Neuronal stem cell (in vitro differentiated cells): ENCODE measurements around the gene ZIC2.

Source experiments
- DNase-seq: peaks from one replicate; pipeline ENCODE4 v3.0.0-alpha.2; 2013; ENCODE audit warnings: low spot score
- H2AFZ ChIP-seq: one replicate; pipeline ENCODE4 v1.6.1; 2013; ENCODE audit warnings: mild to moderate bottlenecking, low read length, inconsistent platforms
- H2AK5ac ChIP-seq: 2 replicates; pipeline ENCODE4 v1.6.1; 2013; ENCODE audit warnings: low read depth, mild to moderate bottlenecking, inconsistent platforms, low read length, moderate library complexity, mixed read lengths
- H2BK120ac ChIP-seq: 2 replicates; pipeline ENCODE4 v1.6.1; 2013; ENCODE audit warnings: low read depth, mild to moderate bottlenecking, inconsistent platforms, low read length, moderate library complexity, mixed read lengths
- H2BK12ac ChIP-seq: one replicate; pipeline ENCODE4 v1.6.1; 2013; ENCODE audit warnings: low read length, inconsistent platforms
- H2BK15ac ChIP-seq: 2 replicates; pipeline ENCODE4 v1.6.1; 2013; ENCODE audit warnings: mild to moderate bottlenecking, low read length, inconsistent platforms, mixed read lengths
- H2BK5ac ChIP-seq: one replicate; pipeline ENCODE4 v1.6.1; 2013; ENCODE audit warnings: inconsistent platforms, mild to moderate bottlenecking, low read length, moderate library complexity
- H3K14ac ChIP-seq: one replicate; pipeline ENCODE4 v1.6.1; 2013; ENCODE audit warnings: low read length, inconsistent platforms
- H3K18ac ChIP-seq: 2 replicates; pipeline ENCODE4 v1.6.1; 2013; ENCODE audit warnings: low read length, inconsistent platforms
- H3K23ac ChIP-seq: 2 replicates; pipeline ENCODE4 v1.6.1; 2013; ENCODE audit warnings: low read depth, mild to moderate bottlenecking, mixed read lengths, low read length, inconsistent platforms; ENCODE audit not compliant: poor library complexity
- H3K27ac ChIP-seq: replicated peaks from 3 replicates; pipeline ENCODE4 v1.5.1; 2013; ENCODE audit warnings: low read length, inconsistent platforms
- H3K27me3 ChIP-seq, 3 experiments: 2 replicates each; pipeline ENCODE4 v1.6.1; 2013; ENCODE audit warnings: low read length in 3 of 3, mild to moderate bottlenecking in 2 of 3, inconsistent platforms in 1 of 3, low read depth in 1 of 3, mixed read lengths in 1 of 3, moderate library complexity in 1 of 3; ENCODE audit not compliant: control insufficient read depth in 3 of 3, insufficient read depth in 3 of 3
- H3K36me3 ChIP-seq, 2 donors: replicated peaks in 1 of 2; 2 replicates each; pipeline ENCODE4 v1.6.1; 2013; ENCODE audit warnings: low read length in 2 of 2; ENCODE audit not compliant: control insufficient read depth in 2 of 2, insufficient read depth in 2 of 2
- H3K4ac ChIP-seq: 2 replicates; pipeline ENCODE4 v1.6.1; 2013; ENCODE audit warnings: inconsistent platforms, mild to moderate bottlenecking, low read length, moderate library complexity
- H3K4me1 ChIP-seq, 2 donors: 1 replicate in 1 of 2; 2 replicates in 1 of 2; pipeline ENCODE4 v1.6.1; 2013; ENCODE audit warnings: low read length in 2 of 2, low read depth in 1 of 2; ENCODE audit not compliant: control insufficient read depth in 2 of 2, insufficient read depth in 1 of 2
- H3K4me2 ChIP-seq: one replicate; pipeline ENCODE4 v1.6.1; 2013; ENCODE audit warnings: mild to moderate bottlenecking, low read length, inconsistent platforms; ENCODE audit not compliant: insufficient read depth, poor library complexity, severe bottlenecking
- H3K4me3 ChIP-seq, 2 donors: 2 replicates each; pipeline ENCODE4 v1.5.1; 2013; ENCODE audit warnings: low read length in 2 of 2, mild to moderate bottlenecking in 2 of 2, inconsistent platforms in 1 of 2, moderate library complexity in 1 of 2
- H3K79me1 ChIP-seq: one replicate; pipeline ENCODE4 v1.6.1; 2013; ENCODE audit warnings: low read depth, mild to moderate bottlenecking, inconsistent platforms, low read length, moderate library complexity
- H3K9ac ChIP-seq: one replicate; pipeline ENCODE4 v1.6.1; 2013; ENCODE audit warnings: mild to moderate bottlenecking, low read depth, low read length, inconsistent platforms; ENCODE audit not compliant: poor library complexity
- H3K9me3 ChIP-seq, 2 donors: replicated peaks in 1 of 2; 2 replicates each; pipeline versions ENCODE3 to v1.6.1; 2013; ENCODE audit warnings: low read length in 2 of 2, mild to moderate bottlenecking in 2 of 2, inconsistent platforms in 1 of 2, low read depth in 1 of 2, mixed read lengths in 1 of 2, moderate library complexity in 1 of 2; ENCODE audit not compliant: control insufficient read depth in 2 of 2, insufficient read depth in 1 of 2
- H4K8ac ChIP-seq: one replicate; pipeline ENCODE4 v1.6.1; 2013; ENCODE audit warnings: low read depth, mild to moderate bottlenecking, inconsistent platforms, low read length, moderate library complexity
- H4K91ac ChIP-seq: one replicate; pipeline ENCODE4 v1.6.1; 2013; ENCODE audit warnings: low read length, low read depth, mild to moderate bottlenecking, inconsistent platforms; ENCODE audit not compliant: poor library complexity
- WGBS, 2 donors: extraction: QIAGEN DNeasy Blood & Tissue Kit; methylation state at CpG; one replicate each; pipeline ENCODE4 v1.1.7; 2013; ENCODE audit warnings: missing lambda C conversion rate in 2 of 2, mixed read lengths in 1 of 2; ENCODE audit not compliant: insufficient read length in 2 of 2, insufficient replicate concordance in 1 of 2; ENCODE audit errors: extremely low coverage in 2 of 2; 5-methylcytosine and 5-hydroxymethylcytosine counted together

Gene ZIC2

DNA sequence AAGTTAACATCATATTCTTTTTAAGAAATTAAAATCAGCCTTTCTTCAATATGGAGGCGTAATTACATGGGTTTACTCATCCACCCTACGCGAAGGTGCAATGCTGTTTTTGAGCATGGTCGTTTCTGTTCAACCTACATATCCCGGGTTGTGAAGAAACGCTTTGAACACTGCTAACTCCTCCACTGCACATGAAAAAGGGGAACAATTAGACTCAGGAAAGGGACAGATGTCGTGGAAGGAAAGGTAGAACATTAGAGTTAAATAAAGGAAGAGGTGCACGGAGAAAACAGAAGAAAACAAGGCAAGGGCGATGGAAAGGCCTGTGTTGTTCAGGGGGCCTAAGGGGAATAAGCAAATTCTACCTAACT lies 14.1 kb upstream of the ZIC2 start:
- no peak overlapping the region for H3K18ac ChIP-seq
- no peak overlapping the region for H2AK5ac ChIP-seq
- peak overlapping the region; percentile 95 for H3K4me2 ChIP-seq
- peaks cover 8% of the 10 kb centered on the region for H3K79me1 ChIP-seq
- H3K23ac ChIP-seq: no peak overlapping the region
- no peak overlapping the region for H2BK12ac ChIP-seq
- no peaks in the 10 kb centered on the region for H3K9me3 ChIP-seq
- no peak overlapping the region for H3K9ac ChIP-seq
- peaks cover 0 to 6% (median 0%) of the 10 kb centered on the region in 3 experiments for H3K27me3 ChIP-seq
- no peak for DNase-seq
- no peak overlapping the region for H2BK15ac ChIP-seq
- H3K14ac ChIP-seq: no peak overlapping the region
- H4K91ac ChIP-seq: no peak overlapping the region
- H3K27ac ChIP-seq: peak overlapping the region; percentile 48
- H2AFZ ChIP-seq: no peak overlapping the region
- no peak overlapping the region for H2BK120ac ChIP-seq
- peaks cover 14 to 40% of the 10 kb centered on the region in 2 donors for H3K4me1 ChIP-seq
- H3K36me3 ChIP-seq: peaks cover 10 to 69% of the 10 kb centered on the region in 2 donors
- H3K4me3 ChIP-seq: peak overlapping the region; percentile 97 to 99
- H3K4ac ChIP-seq: no peak overlapping the region
- WGBS, 2 donors: no CpG with 5 or more reads among the region's 9 CpGs
- peak overlapping the region; percentile 99 for H2BK5ac ChIP-seq
- H4K8ac ChIP-seq: no peak overlapping the region

DNA sequence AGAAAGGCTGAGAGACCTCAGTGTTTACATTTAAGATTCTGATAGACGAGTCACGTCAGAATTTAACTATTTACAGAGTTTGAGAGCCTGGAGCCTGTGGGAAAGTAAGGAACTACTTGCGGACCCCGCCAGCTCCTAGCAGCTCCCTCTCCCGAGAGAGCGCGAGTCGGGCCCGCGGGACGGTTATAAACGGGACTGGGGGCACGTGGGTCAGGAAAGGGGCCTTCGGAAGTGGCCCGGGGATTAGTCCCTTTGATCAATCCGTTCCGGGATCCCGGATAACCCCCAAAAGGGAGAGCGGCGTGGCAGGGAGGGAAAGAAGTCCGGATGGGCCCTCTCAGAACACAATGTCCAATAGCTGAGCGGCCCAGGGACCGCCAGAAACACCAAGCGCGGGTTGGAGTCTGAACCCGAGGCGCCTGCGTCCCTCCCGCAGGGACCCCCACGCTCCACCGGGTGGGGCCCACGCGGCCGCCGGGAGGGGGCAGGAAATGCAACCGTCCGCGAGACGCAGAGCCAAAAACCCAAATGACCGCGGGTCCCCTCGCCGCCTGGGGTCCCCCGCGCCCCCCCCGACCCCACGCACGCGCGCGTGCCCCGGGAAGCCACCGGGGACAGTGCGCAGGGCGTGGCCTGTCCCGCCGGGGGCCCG lies 13.6 kb upstream of the ZIC2 start:
- Histone ChIP-seq H3K9me3 (no peaks in the 10 kb centered on the region), H3K23ac (no peak overlapping the region), H3K27me3 (peaks cover 0 to 9% (median 2%) of the 10 kb centered on the region in 3 experiments), H4K8ac (no peak overlapping the region), H3K36me3 (peaks cover 10 to 65% of the 10 kb centered on the region in 2 donors), H2BK15ac (peak overlapping the region; percentile 50), H2AK5ac (peak overlapping the region; percentile 98), H3K4me1 (peaks cover 14 to 37% of the 10 kb centered on the region in 2 donors), H3K18ac (peak overlapping the region; percentile 100), H3K9ac (peak overlapping the region; percentile 92), H3K4ac (no peak overlapping the region), H3K79me1 (peaks cover 8% of the 10 kb centered on the region), H2BK5ac (peak overlapping the region; percentile 99), H3K4me3 (peak overlapping the region; percentile 97 to 99), H3K14ac (no peak overlapping the region), H3K27ac (peak overlapping the region; percentile 48), H4K91ac (peak overlapping the region; percentile 81), H2AFZ (no peak overlapping the region), H3K4me2 (peak overlapping the region; percentile 95), H2BK120ac (peak overlapping the region; percentile 98), H2BK12ac (peak overlapping the region; percentile 33)
- no CpG with 5 or more reads among the region's 58 CpGs for WGBS, 2 donors
- DNase-seq: no peak

DNA sequence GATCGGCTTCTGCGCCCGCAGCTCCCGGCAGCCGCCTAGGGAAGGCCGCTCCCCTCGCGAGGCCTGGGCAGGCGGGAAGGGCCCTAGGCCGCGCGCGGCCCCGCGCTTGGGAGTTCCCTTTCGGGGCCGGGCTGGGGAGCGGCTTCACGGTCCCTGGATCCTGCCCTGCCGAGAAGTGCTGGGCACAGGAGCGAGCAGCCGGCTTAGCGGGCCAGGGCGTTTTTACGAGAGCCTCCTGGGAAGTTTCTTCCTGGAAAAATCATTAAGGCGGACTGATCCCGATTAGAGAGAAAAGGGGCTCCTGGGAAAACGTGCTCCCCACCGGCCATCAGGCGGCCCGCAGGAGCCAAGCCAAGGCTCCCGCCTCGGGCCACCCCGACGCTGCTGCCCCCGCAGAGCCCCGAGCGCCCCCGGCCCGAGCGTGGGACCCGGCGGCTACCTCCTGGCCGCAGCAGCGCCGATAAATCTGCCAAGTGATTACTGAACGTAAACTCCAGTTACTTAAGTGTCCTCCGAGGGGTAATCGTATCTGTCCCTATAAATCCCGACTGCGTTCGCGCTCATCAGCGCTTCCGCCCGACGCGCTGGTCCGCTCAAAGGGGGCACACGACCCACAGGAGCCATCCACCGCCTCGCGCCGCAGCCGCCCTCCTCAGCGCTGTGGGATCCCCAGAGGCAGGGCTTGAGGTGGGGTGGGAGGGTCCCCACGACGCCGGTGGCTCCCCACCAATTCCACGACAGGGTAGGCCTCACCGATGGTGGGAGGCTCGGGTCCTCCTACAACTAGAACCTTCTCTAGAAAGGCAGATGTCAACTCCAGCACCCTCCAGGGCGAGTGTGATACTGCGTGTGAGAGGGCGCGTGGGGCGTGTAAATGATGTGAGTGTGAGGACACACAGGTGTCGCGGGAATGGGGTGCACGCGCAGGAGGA lies 12.8 kb upstream of the ZIC2 start:
- Histone ChIP-seq H3K36me3 (peaks cover 10 to 57% of the 10 kb centered on the region in 2 donors), H2BK15ac (peak overlapping the region; percentile 99), H3K9me3 (no peaks in the 10 kb centered on the region), H3K27me3 (peaks cover 0 to 10% (median 5%) of the 10 kb centered on the region in 3 experiments), H2AK5ac (peak overlapping the region; percentile 98), H3K27ac (peak overlapping the region; percentile 48), H3K23ac (peak overlapping the region; percentile 97), H3K4ac (peak overlapping the region; percentile 99), H3K79me1 (peaks cover 8% of the 10 kb centered on the region), H4K8ac (peak overlapping the region; percentile 95), H4K91ac (no peak overlapping the region), H3K18ac (peak overlapping the region; percentile 100), H2AFZ (no peak overlapping the region), H2BK12ac (peak overlapping the region; percentile 92), H2BK120ac (peak overlapping the region; percentile 98), H3K4me2 (peak overlapping the region; percentile 95), H3K9ac (peak overlapping the region; percentile 100), H3K14ac (peak overlapping the region; percentile 99), H3K4me1 (peaks cover 14 to 34% of the 10 kb centered on the region in 2 donors), H2BK5ac (peak overlapping the region; percentile 99), H3K4me3 (peak overlapping the region; percentile 97 to 99)
- no peak for DNase-seq
- WGBS, 2 donors: no CpG with 5 or more reads among the region's 81 CpGs
